Neural cell (in vitro differentiated cells): ENCODE data around the gene ZBTB7B. TPM values are rescaled to one million over a fixed set of nuclear protein-coding genes. Genes with fewer than 3 reads are reported as not detected.

ENCODE experiments used
- H2AFZ ChIP-seq: fragments of 200-600, 300-800 bp; sonication (generic), shearing (Covaris generic); 2 replicates; pipeline ENCODE4 v1.6.0; 2014; ENCODE audit warnings: low read depth, mild to moderate bottlenecking, antibody characterized with exemption, low read length, moderate library complexity
- H3F3A ChIP-seq: fragments of 200-600 bp; shearing (Covaris generic); 2 replicates; pipeline ENCODE4 v1.6.1; 2016; ENCODE audit warnings: mild to moderate bottlenecking, moderate library complexity, mixed read lengths, antibody characterized with exemption, low read length; ENCODE audit not compliant: insufficient read depth, poor library complexity, severe bottlenecking
- H3K27ac ChIP-seq: fragments of 200-600, 300-800 bp; sonication (generic), shearing (Covaris generic); 2 replicates; pipeline ENCODE4 v1.5.1; 2014; ENCODE audit warnings: mild to moderate bottlenecking, low read length, moderate library complexity
- H3K27me3 ChIP-seq: fragments of 300-800, 200-600 bp; sonication (generic), shearing (Covaris generic); 2 replicates; pipeline ENCODE4 v1.6.0; 2014; ENCODE audit warnings: mild to moderate bottlenecking, low read depth, low read length, moderate library complexity; ENCODE audit not compliant: insufficient read depth
- H3K36me3 ChIP-seq: fragments of 300-800, 200-600 bp; sonication (generic), shearing (Covaris generic); 2 replicates; pipeline ENCODE4 v1.5.1; 2014; ENCODE audit warnings: mild to moderate bottlenecking, antibody characterized with exemption, low read length, moderate library complexity; ENCODE audit not compliant: insufficient read depth
- H3K4me2 ChIP-seq: fragments of 300-800, 200-600 bp; sonication (generic), shearing (Covaris generic); 2 replicates; pipeline ENCODE4 v1.6.0; 2014; ENCODE audit warnings: mild to moderate bottlenecking, low read length
- H3K4me3 ChIP-seq: fragments of 300-800, 200-600 bp; sonication (generic), shearing (Covaris generic); 2 replicates; pipeline ENCODE4 v1.5.1; 2014; ENCODE audit warnings: mild to moderate bottlenecking, low read length, moderate library complexity
- H3K79me2 ChIP-seq: fragments of 200-600 bp; shearing (Covaris generic); replicated peaks from 2 replicates; pipeline ENCODE4 v1.6.0; 2014; ENCODE audit warnings: mild to moderate bottlenecking, low read length, moderate library complexity; ENCODE audit not compliant: insufficient read depth
- H3K9ac ChIP-seq: fragments of 300-800, 200-600 bp; sonication (generic), shearing (Covaris generic); 2 replicates; pipeline ENCODE4 v1.6.1; 2016; ENCODE audit warnings: mild to moderate bottlenecking, low read length, mixed read lengths
- H3K9me2 ChIP-seq: fragments of 200-600 bp; shearing (Covaris generic); 2 replicates; pipeline ENCODE4 v1.6.1; 2016; ENCODE audit warnings: mild to moderate bottlenecking, low read length, mixed read lengths; ENCODE audit not compliant: insufficient read depth
- H3K9me3 ChIP-seq: fragments of 200-600, 300-800 bp; sonication (generic), shearing (Covaris generic); 2 replicates; pipeline ENCODE4 v1.6.1; 2016; ENCODE audit warnings: mild to moderate bottlenecking, mixed run types, low read length, moderate library complexity, mixed read lengths
- H4K20me1 ChIP-seq: fragments of 200-600 bp; shearing (Covaris generic); 2 replicates; pipeline ENCODE4 v1.6.1; 2016; ENCODE audit warnings: mild to moderate bottlenecking, mixed run types; ENCODE audit not compliant: insufficient read depth
- EP300 ChIP-seq: fragments of 450-650 bp; conservative IDR thresholded peaks from 2 replicates; pipeline ENCODE4 v1.6.1; 2014; ENCODE audit warnings: antibody characterized with exemption, mild to moderate bottlenecking, moderate library complexity; ENCODE audit not compliant: poor library complexity, severe bottlenecking
- EZH2 ChIP-seq: fragments of 200-600, 300-800 bp; shearing (Covaris generic), sonication (generic); IDR thresholded peaks from 2 replicates; pipeline ENCODE4 v1.6.1; 2014; ENCODE audit warnings: antibody characterized with exemption, low read length, borderline replicate concordance, mild to moderate bottlenecking; ENCODE audit not compliant: insufficient read depth, poor library complexity, severe bottlenecking
- MXI1 ChIP-seq: fragments of 450-650 bp; conservative IDR thresholded peaks from 2 replicates; pipeline ENCODE4 v1.6.1; 2014; ENCODE audit warnings: antibody characterized with exemption, mild to moderate bottlenecking; ENCODE audit not compliant: poor library complexity, severe bottlenecking
- POLR2AphosphoS5 ChIP-seq: IDR thresholded peaks from 2 replicates; pipeline ENCODE4 v1.6.1; 2012
- RAD21 ChIP-seq: fragments of 450-650 bp; conservative IDR thresholded peaks from 2 replicates; pipeline ENCODE4 v1.6.1; 2014; ENCODE audit warnings: antibody characterized with exemption, mild to moderate bottlenecking, moderate library complexity
- REST ChIP-seq: IDR thresholded peaks from 2 replicates; pipeline ENCODE4 v1.6.1; 2012; ENCODE audit warnings: borderline replicate concordance
- SMC3 ChIP-seq: fragments of 450-650 bp; conservative IDR thresholded peaks from 2 replicates; pipeline ENCODE4 v1.6.1; 2014; ENCODE audit warnings: antibody characterized with exemption, mild to moderate bottlenecking, moderate library complexity; ENCODE audit not compliant: poor library complexity
- TAF1 ChIP-seq: IDR thresholded peaks from 2 replicates; pipeline ENCODE4 v1.6.1; 2012; ENCODE audit warnings: low read depth
- polyA plus RNA-seq: library from polyadenylated mRNA; depleted of rRNA; stranded (reverse); fragments of >200 nt; gene quantifications from 2 replicates; pipeline ENCODE4 v1.2.3, GENCODE V29; 2014
- TF ChIP-seq, protein P1 (sequence below): fragments of 450-650 bp; IDR thresholded peaks from 2 replicates; pipeline ENCODE4 v1.5.1; 2014; ENCODE audit warnings: antibody characterized with exemption, mild to moderate bottlenecking, moderate library complexity; ENCODE audit not compliant: poor library complexity, severe bottlenecking

The ZBTB7B gene
- polyA plus RNA-seq, 1 donor from 2014 or later = 0.54 TPM

GRCh38 chr1:155003227-155003765, 694 bp downstream of the ZBTB7B start:
- H3K36me3 ChIP-seq = no peaks in the 10 kb centered on the region
- peaks cover 9% of the 10 kb centered on the region for H3K27me3 ChIP-seq
- no peak overlapping the region for H2AFZ ChIP-seq
- H3K27ac ChIP-seq = no peak overlapping the region
- no peak overlapping the region for H3K4me2 ChIP-seq
- H3K9me2 ChIP-seq = no peaks in the 10 kb centered on the region
- no peaks in the 10 kb centered on the region for H4K20me1 ChIP-seq
- H3K9me3 ChIP-seq = no peaks in the 10 kb centered on the region
- peaks cover 3% of the 10 kb centered on the region for H3F3A ChIP-seq
- peak overlapping the region; percentile 58 for H3K4me3 ChIP-seq
- peak overlapping the region; percentile 36 for H3K9ac ChIP-seq
- TF ChIP-seq REST (no peak), RAD21 (no peak), POLR2AphosphoS5 (no peak), EP300 (no peak), MXI1 (no peak), TAF1 (no peak), EZH2 (no peak), SMC3 (no peak)
- TF ChIP-seq, protein P1, sequence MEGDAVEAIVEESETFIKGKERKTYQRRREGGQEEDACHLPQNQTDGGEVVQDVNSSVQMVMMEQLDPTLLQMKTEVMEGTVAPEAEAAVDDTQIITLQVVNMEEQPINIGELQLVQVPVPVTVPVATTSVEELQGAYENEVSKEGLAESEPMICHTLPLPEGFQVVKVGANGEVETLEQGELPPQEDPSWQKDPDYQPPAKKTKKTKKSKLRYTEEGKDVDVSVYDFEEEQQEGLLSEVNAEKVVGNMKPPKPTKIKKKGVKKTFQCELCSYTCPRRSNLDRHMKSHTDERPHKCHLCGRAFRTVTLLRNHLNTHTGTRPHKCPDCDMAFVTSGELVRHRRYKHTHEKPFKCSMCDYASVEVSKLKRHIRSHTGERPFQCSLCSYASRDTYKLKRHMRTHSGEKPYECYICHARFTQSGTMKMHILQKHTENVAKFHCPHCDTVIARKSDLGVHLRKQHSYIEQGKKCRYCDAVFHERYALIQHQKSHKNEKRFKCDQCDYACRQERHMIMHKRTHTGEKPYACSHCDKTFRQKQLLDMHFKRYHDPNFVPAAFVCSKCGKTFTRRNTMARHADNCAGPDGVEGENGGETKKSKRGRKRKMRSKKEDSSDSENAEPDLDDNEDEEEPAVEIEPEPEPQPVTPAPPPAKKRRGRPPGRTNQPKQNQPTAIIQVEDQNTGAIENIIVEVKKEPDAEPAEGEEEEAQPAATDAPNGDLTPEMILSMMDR = no peak
- H3K79me2 ChIP-seq = no peaks in the 10 kb centered on the region

- H3K79me2 ChIP-seq = no peaks in the 10 kb centered on the region
- TF ChIP-seq, protein P1 = no peak
- TF ChIP-seq EP300 = no peak
- no peak for TF ChIP-seq SMC3
- TF ChIP-seq TAF1 = no peak
- TF ChIP-seq EZH2 = no peak
- no peak for TF ChIP-seq RAD21
- no peak for TF ChIP-seq REST
- TF ChIP-seq POLR2AphosphoS5 = no peak
- TF ChIP-seq MXI1 = no peak
- no peaks in the 10 kb centered on the region for H3K9me3 ChIP-seq
- no peaks in the 10 kb centered on the region for H3K9me2 ChIP-seq
- H3K36me3 ChIP-seq = no peaks in the 10 kb centered on the region
- no peak overlapping the region for H3K4me2 ChIP-seq
- peak overlapping the region; percentile 58 for H3K4me3 ChIP-seq
- H3K27ac ChIP-seq = no peak overlapping the region
- no peak overlapping the region for H2AFZ ChIP-seq
- H4K20me1 ChIP-seq = no peaks in the 10 kb centered on the region
- peaks cover 3% of the 10 kb centered on the region for H3F3A ChIP-seq
- H3K9ac ChIP-seq = peak overlapping the region; percentile 36
- peaks cover 9% of the 10 kb centered on the region for H3K27me3 ChIP-seq
Measured at GRCh38 chr1:155003766-155004351, 1.3 kb downstream of the ZBTB7B start.
